ENCODE results near the gene DPP3. TPM values are rescaled to one million over a fixed set of nuclear protein-coding genes. Genes with fewer than 3 reads are reported as not detected.
"Not testable (repeated sequence)": the region's sequence is repeated elsewhere in the genome, so short reads cannot be mapped to it uniquely, and the experiment has no call there.

The DPP3 gene, protein sequence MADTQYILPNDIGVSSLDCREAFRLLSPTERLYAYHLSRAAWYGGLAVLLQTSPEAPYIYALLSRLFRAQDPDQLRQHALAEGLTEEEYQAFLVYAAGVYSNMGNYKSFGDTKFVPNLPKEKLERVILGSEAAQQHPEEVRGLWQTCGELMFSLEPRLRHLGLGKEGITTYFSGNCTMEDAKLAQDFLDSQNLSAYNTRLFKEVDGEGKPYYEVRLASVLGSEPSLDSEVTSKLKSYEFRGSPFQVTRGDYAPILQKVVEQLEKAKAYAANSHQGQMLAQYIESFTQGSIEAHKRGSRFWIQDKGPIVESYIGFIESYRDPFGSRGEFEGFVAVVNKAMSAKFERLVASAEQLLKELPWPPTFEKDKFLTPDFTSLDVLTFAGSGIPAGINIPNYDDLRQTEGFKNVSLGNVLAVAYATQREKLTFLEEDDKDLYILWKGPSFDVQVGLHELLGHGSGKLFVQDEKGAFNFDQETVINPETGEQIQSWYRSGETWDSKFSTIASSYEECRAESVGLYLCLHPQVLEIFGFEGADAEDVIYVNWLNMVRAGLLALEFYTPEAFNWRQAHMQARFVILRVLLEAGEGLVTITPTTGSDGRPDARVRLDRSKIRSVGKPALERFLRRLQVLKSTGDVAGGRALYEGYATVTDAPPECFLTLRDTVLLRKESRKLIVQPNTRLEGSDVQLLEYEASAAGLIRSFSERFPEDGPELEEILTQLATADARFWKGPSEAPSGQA
- total RNA-seq (2014; rRNA removed; shearing (Covaris generic)), result 146 and 156 TPM in 2 replicates

DNA sequence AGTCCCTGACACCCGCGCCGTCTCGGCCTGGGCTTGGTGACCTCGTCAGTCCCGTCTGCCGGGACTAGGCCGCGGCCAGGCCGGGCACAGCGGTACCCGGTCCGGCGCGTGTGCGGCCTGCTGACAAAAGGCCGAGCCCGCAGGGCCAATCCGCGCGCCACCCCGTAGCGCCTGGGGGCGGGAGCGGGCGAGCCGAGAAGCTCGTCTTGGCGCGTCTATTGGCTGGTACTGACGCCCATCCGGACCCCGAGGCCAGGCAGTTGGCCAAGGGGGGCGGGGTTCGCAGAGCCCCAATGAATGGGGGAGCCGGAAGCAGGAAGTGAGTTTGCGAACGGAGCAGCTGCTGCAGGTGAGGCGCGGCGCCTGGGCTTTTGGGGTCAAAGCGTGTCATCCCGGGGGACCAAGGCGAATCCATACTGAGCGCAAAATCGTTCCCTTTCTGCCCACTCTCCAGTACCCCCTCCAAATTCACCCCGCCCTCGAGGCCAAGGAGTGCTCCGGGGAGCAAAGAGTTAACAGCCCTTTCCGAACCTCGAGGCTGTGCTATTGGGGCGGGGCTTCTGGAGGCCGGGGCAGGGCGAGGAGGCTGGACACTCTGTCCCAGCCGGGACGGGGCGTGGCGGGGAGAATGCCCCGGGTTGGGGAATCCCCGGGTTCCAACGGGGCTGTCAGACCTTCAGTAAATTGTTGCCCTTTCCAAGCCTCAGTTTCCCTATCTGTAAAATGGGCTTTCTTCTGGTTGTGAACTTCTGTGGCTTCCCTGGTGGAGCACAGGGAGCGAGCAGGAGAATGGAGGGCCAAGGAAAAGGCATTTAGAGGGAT lies at the start of gene DPP3:
Gene DPP3, plus strand, starts transcription at position 318 of the 822 bp plus-strand sequence. CDS start 1,767 bp downstream, outside the sequence.
- Histone ChIP-seq H3K27me3 (ENCODE audit: control insufficient read depth, insufficient read depth, low read length) (no peaks in the 10 kb centered on the region), H3K4me3 (ENCODE audit: insufficient read depth, low read depth, low read length) (peak within 1 kb of the TSS; percentile 93), H3K36me3 (replicated peaks; ENCODE audit: control insufficient read depth, insufficient read depth, low read length) (peaks cover 2% of the 10 kb centered on the region; the same call in 1 of the 2 replicates)
- DNase-seq, result peak; percentile 100

DNA sequence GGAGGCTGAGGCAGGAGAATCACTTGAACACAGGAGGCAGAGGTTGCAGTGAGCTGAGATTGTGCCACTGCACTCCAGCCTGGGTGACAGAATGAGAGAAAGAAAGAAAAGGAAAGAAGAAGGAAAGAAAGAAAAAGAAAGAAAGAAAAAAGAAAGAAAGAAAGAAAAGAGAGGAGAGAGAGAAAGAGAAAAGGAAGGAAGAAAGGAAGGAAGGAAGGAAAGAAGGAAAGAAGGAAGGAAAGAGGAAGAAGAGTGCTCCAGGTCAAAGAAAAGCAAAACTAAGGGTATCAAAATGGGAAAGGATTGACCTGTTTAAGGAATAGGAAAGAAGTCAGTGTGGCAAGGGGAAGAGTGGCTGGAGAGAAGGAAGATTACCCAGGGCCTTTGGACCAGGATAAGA lies 48.9 kb upstream of the DPP3 start:
- not testable (repeated sequence) for H3K27me3 ChIP-seq (ENCODE audit: control insufficient read depth, insufficient read depth, low read length); DNase-seq; H3K4me3 ChIP-seq (ENCODE audit: insufficient read depth, low read depth, low read length)

DNA sequence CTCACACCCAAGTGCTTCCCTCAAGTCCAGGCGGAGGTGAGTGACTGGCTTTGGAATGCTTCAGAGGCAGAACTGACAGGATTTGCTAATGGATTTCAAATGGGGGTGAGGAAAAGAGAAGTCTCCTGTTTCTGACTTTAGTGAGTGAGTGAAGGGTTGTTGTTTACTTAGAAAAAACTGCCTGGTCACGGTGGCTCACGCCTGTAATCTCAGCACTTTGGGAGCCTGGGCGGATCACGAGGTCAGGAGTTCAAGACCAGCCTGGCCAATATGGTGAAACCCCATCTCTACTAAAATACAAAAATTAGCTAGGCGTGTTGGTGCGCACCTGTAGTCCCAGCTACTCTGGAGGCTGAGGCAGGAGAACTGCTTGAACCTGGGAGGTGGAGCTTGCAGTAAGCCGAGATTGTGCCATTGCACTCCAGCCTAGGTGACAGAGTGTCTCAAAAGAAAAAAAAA lies 48.3 kb upstream of the DPP3 start:
- not testable (repeated sequence) for DNase-seq; H3K27me3 ChIP-seq (ENCODE audit: control insufficient read depth, insufficient read depth, low read length); H3K4me3 ChIP-seq (ENCODE audit: insufficient read depth, low read depth, low read length)
- peaks cover 12% of the 10 kb centered on the region for H3K36me3 ChIP-seq (replicated peaks; ENCODE audit: control insufficient read depth, insufficient read depth, low read length)

More for the DNA sequence above, 48.9 kb upstream of the DPP3 start:
- not testable (repeated sequence) for H3K36me3 ChIP-seq (replicated peaks; ENCODE audit: control insufficient read depth, insufficient read depth, low read length)

DNA sequence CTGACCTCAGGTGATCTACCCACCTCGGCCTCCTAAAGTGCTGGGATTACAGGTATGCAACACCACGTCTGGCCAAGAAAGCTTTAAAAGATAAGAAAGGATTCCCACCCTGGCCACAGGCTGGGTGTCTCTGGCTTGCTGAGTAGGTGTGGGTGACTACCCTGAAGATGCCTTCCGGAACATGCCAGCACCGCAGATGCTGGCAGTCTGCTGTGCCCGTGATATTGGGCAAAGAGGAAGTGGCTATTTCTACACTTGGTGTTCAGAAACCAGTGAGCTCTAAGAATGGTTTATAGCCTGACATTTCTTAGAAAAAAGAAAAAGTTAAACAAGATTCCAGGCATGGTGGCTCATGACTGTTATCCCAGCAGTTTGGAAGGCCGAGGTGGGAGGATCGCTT lies 47.6 kb upstream of the DPP3 start:
- H3K27me3 ChIP-seq (ENCODE audit: control insufficient read depth, insufficient read depth, low read length), result no peaks in the 10 kb centered on the region
- DNase-seq, result no peak
- peaks cover 15% of the 10 kb centered on the region for H3K36me3 ChIP-seq (replicated peaks; ENCODE audit: control insufficient read depth, insufficient read depth, low read length)
- H3K4me3 ChIP-seq (ENCODE audit: insufficient read depth, low read depth, low read length), result no peak overlapping the region

DNA sequence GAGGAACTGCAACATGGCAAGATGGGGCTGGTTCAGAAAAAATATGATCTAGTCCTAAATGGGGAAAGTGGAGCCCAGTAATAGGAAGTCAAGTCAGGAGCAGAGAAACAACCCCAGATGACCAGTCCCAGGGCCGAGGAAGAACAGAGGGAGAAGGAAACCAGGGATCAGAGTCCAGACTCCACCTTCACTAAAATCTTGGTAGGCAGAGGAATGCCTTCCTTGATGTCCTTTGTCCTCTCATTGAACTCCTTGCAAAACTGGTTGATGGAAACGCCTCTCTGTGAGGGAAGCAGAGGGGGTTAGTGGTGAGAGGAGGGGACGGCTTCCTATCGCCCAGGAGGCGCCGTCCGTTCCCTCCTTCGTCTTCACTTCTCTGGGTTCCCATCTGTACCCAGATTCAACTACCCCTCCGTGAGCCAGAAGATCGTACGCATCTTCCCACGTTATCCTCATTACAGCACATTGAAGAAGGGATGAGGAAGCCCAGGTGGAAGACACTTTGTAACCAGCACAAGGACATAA lies 42.2 kb upstream of the DPP3 start:
- Histone ChIP-seq H3K27me3 (ENCODE audit: control insufficient read depth, insufficient read depth, low read length) (no peaks in the 10 kb centered on the region), H3K36me3 (replicated peaks; ENCODE audit: control insufficient read depth, insufficient read depth, low read length) (peaks cover 15% of the 10 kb centered on the region), H3K4me3 (ENCODE audit: insufficient read depth, low read depth, low read length) (peak overlapping the region; percentile 69)
- peak; percentile 59 for DNase-seq

- Histone ChIP-seq H3K4me3 (ENCODE audit: insufficient read depth, low read depth, low read length) (peak within 1 kb of the TSS; percentile 69), H3K36me3 (replicated peaks; ENCODE audit: control insufficient read depth, insufficient read depth, low read length) (peaks cover 15% of the 10 kb centered on the region), H3K27me3 (ENCODE audit: control insufficient read depth, insufficient read depth, low read length) (no peaks in the 10 kb centered on the region)
- peak; percentile 96 for DNase-seq
Measured at GRCh38 chr11:66438504-66439466, 41.4 kb upstream of the DPP3 start, which contains the start of gene MRPL11. Gene MRPL11 (minus strand): TSS chr11:66438848. CDS start chr11:66438754, 94 bp downstream.

DNA sequence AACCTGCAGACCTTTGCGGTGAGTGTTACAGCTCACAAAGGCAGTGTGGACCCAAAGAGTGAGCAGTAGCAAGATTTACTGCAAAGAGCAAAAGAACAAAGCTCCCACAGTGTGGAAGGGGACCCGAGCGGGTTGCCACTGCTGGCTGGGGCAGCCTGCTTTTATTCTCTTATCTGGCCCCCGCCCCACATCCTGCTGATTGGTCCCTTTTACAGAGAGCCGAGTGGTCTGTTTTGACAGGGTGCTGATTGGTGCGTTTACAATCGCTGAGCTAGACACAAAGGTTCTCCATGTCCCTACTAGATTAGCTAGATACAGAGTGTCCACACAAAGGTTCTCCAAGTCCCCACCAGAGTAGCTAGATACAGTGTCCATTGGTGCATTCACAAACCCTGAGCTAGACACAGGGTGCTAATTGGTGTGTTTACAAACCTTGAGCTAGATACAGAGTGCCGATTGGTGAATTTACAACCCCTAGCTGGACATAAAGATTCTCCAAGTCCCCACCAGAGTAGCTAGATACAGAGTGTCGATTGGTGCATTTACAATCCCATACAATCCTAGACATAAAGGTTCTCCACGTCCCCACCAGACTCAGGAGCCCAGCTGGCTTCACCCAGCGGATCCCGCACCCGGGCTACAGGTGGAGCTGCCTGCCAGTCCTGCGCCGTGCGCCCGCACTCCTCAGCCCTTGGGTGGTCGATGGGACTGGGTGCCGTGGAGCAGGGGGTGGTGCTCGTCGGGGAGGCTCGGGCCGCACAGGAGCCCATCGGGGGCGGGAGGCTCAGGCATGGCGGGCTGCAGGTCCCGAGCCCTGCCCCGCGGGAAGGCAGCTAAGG lies 39.9 kb upstream of the DPP3 start:
- H3K36me3 ChIP-seq (replicated peaks; ENCODE audit: control insufficient read depth, insufficient read depth, low read length), result peaks cover 12% of the 10 kb centered on the region
- H3K27me3 ChIP-seq (ENCODE audit: control insufficient read depth, insufficient read depth, low read length); H3K4me3 ChIP-seq (ENCODE audit: insufficient read depth, low read depth, low read length); DNase-seq: not testable (repeated sequence)

GRCh38 chr11:66440940-66441282 lies 39.3 kb upstream of the DPP3 start:
- H3K4me3 ChIP-seq (ENCODE audit: insufficient read depth, low read depth, low read length); DNase-seq; H3K36me3 ChIP-seq (replicated peaks; ENCODE audit: control insufficient read depth, insufficient read depth, low read length); H3K27me3 ChIP-seq (ENCODE audit: control insufficient read depth, insufficient read depth, low read length): not testable (repeated sequence)

DNA sequence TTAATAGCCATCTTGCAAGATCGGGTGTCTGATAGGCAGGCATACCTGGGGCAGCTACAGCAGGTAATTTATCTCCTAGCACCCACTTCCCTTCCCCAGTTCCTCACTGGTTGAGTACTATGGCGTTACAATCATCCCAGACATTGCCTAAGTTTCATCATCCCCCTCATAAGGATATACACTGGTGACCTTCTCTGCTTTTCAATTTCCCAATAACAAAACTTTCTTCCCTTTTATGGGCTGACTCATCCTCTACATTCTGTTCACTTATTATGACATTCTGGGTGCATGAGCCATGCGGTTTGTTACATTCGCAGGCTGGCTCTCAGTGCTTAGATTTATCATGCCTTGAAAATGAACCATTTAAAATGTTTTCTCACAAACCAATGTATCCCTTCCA lies 36.6 kb upstream of the DPP3 start:
- no peak for DNase-seq
- H3K4me3 ChIP-seq (ENCODE audit: insufficient read depth, low read depth, low read length), result no peak overlapping the region
- no peaks in the 10 kb centered on the region for H3K27me3 ChIP-seq (ENCODE audit: control insufficient read depth, insufficient read depth, low read length)
- no peaks in the 10 kb centered on the region for H3K36me3 ChIP-seq (replicated peaks; ENCODE audit: control insufficient read depth, insufficient read depth, low read length)

DNA sequence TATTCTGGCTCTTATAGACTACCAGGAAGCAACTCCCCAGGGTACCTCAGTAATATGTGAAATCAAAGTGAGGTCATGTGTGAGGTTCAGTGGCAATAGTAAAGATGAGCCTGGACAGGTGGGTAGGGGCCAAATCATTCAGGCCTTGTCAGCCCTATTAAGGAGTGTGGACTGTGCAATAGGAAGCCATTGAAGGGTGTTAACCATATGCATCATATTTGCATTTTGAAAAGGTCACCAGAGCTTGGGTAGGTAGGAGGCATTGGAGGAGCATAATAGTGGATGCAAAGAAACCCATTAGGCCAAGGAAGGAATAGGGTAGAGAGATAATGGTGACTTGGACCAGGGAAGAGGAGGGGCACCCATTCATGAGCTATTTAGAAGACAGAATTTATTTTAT lies 33.2 kb upstream of the DPP3 start:
- Histone ChIP-seq H3K4me3 (ENCODE audit: insufficient read depth, low read depth, low read length) (no peak overlapping the region), H3K36me3 (replicated peaks; ENCODE audit: control insufficient read depth, insufficient read depth, low read length) (no peaks in the 10 kb centered on the region), H3K27me3 (ENCODE audit: control insufficient read depth, insufficient read depth, low read length) (no peaks in the 10 kb centered on the region)
- DNase-seq, result no peak

- Histone ChIP-seq H3K27me3 (ENCODE audit: control insufficient read depth, insufficient read depth, low read length) (no peaks in the 10 kb centered on the region), H3K36me3 (replicated peaks; ENCODE audit: control insufficient read depth, insufficient read depth, low read length) (no peaks in the 10 kb centered on the region), H3K4me3 (ENCODE audit: insufficient read depth, low read depth, low read length) (no peak overlapping the region)
- DNase-seq, result no peak
Measured at GRCh38 chr11:66448523-66448922, 31.7 kb upstream of the DPP3 start.

DNA sequence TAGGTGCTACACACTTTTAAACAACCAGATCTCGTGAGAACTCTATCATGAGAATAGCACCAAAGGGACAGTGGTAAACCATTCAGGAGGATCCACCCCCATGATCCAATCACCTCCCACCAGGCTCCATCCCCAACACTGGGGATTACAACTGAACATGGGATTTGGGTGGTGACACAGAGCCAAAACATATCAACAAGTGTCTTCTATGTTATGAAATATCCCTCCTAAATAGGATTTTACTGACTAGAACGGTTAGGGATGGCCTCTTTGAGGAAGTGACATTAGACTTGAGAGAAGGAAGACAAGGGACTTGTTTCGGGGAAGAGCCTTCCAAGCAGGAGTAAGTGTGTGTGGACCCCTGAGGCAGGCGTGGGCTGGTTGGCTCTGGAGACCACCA lies 29.7 kb upstream of the DPP3 start:
- Histone ChIP-seq H3K36me3 (replicated peaks; ENCODE audit: control insufficient read depth, insufficient read depth, low read length) (no peaks in the 10 kb centered on the region), H3K4me3 (ENCODE audit: insufficient read depth, low read depth, low read length) (no peak overlapping the region), H3K27me3 (ENCODE audit: control insufficient read depth, insufficient read depth, low read length) (no peaks in the 10 kb centered on the region; the same call in 1 of the 2 replicates)
- no peak for DNase-seq
